GM19463 (cell line): ENCODE data around the gene MCC.

Experiments used
- ATAC-seq: cut with Tn5 transposase; IDR thresholded peaks from one replicate; pipeline ENCODE4 v1.9.1; 2021; ENCODE audit warnings: mild to moderate bottlenecking, moderate library complexity; ENCODE audit not compliant: unreplicated experiment

MCC gene

GRCh38 chr5:113329981-113330380 is 158.3 kb downstream of the MCC start:
- ATAC-seq = no peak

DNA sequence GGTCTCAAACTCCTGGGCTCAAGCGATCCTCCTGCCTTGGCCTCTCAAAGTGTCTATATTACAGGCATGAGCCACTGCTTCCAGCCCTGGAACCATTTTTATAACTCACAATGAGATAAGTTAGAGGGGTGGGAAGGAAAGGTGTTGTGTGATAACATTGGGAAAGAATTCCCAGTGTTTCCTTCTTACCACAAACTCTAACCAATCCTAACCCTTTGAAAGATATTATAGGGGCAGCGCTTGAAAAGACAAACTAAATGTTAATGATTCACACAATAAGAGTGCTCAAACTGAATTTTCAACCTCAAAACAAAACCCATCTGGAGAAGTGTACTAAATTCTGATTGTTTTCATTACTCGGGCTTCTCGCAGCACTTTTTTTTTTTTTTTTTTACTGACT is 163.2 kb downstream of the MCC start:
- no peak for ATAC-seq

- ATAC-seq = no peak
Measured at GRCh38 chr5:113321276-113321675, 167.0 kb downstream of the MCC start.

DNA sequence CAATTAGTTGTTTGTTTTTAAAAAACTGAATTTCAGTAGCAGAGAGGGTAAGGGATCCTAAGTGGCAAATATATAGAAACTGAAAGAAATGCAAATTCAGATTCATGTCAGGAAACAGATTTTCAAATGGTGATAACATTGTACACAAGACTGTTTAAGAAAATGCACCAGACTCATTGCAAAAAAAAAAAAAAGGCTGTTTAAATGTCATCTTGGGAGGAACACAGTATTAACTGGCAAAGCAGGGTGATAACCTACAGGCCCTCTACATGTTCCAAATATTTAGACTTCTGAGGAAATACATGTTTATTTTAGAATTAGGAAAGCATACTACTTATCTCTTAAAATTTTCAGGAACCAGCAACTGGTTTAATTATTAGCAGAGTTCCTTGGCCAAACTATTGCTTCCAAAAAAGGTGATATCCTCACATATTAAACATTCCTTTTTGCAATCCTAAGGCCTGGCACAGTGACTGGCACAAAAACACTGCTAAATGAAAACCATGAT is 167.9 kb downstream of the MCC start:
- peak; percentile 54 for ATAC-seq

DNA sequence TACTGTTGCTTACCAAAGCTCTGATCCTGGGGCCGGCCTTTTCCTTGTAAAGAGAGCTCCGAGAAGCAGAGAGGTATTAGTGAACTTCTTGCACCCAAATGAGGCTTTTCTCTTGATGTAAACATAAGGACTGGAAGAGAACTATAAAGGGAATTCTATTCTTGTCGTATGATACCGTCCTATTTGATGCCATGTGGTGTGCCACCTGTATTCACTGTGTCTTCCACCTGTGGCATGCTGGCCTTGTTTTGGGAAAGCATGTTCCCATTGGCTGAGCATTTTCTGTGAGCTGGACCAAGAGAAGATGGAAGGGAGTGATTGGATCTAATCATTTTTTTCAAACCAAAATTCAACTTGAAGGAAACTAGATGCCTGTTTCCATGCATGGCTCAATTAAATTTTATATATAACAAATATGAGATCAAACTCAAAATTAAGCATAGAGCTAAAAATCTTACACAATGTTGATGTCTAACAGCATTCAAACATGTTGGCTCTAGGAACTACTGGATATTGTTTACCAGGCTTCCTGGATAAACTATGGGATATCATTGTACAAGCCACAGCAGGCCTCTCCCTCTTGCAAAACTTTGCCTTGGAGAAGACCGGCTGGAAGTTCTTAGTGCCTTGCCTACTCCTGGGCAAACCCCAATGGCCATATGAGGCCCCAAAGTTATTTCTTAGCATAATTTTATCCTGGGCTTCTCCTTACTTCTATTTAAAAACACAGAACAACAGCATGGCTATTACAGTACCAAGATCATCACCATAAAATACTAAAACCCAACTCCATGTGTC is 168.8 kb downstream of the MCC start:
- ATAC-seq = no peak

GRCh38 chr5:113317636-113318035 is 170.6 kb downstream of the MCC start:
- ATAC-seq = no peak

GRCh38 chr5:113311301-113311700 is 177.0 kb downstream of the MCC start:
- no peak for ATAC-seq

DNA sequence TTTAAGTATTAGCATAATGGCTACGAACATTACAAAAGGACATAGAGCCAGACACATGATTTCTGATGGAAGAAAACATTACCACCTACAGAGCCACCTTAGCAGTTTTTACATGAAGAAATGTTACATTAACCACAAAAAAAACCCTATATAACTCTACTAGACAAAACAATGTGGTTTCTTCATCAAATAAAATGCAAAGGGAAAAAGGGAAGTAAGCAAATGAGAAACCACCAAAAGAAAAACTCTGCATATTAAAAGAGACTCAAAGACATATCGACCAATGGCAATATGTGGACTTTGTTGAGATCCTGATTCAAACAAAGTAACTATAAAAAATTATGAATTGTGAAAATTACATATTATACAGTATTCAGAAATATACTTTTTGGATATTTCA is 186.1 kb downstream of the MCC start:
- ATAC-seq = no peak

- ATAC-seq = no peak
Measured at GRCh38 chr5:113299591-113299990, 188.7 kb downstream of the MCC start.

- ATAC-seq = no peak
Measured at GRCh38 chr5:113296676-113297075, 191.6 kb downstream of the MCC start.

DNA sequence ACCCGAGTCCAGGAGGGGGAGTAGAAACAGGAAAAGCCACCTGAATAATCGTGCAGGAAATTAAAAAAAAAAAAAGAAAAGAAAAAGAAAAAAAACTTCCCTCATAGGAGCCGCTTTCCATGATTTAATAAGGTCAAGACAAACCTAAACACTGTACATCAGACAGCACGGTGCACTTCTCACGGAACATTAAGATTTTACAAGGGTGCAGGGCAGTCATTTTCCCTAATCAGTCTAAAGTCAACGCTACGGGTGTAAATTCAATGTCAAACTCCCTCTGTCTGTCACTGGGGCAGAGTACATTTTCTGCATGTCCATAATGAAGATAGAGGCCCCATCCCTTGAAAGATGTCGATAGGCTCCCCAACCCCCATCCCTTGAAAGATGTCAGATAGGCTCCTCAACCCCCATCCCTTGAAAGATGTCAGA is 193.1 kb downstream of the MCC start:
- no peak for ATAC-seq

- ATAC-seq = peak; percentile 96
Measured at GRCh38 chr5:113294311-113295110, 193.7 kb downstream of the MCC start.

- peak; percentile 9 for ATAC-seq
Measured at GRCh38 chr5:113293975-113294310, 194.3 kb downstream of the MCC start.

GRCh38 chr5:113293068-113293974 is 194.9 kb downstream of the MCC start:
- no peak for ATAC-seq

- ATAC-seq = no peak
Measured at GRCh38 chr5:113292462-113292861, 195.8 kb downstream of the MCC start.

- no peak for ATAC-seq
Measured at GRCh38 chr5:113283558-113283957, 204.7 kb downstream of the MCC start.

- ATAC-seq = no peak
Measured at GRCh38 chr5:113282472-113282871, 205.8 kb downstream of the MCC start.

DNA sequence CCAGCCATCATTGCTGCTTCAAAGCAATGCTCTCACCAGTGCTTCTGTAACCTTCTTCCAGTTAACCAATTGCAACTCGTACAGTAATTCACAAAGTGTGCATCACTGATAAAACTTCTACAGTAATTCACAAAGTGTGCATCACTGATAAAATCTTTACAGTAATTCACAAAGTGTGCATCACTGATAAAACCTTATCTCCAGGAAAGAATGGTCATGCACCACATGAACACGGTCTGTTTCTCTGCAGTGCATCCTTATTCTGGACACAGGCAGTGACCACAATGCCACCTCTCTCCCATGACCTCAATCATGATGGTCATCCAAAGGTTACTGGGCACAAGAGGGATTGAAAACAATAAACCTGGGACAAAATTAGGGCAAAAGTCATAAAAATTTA is 207.1 kb downstream of the MCC start:
- no peak for ATAC-seq

DNA sequence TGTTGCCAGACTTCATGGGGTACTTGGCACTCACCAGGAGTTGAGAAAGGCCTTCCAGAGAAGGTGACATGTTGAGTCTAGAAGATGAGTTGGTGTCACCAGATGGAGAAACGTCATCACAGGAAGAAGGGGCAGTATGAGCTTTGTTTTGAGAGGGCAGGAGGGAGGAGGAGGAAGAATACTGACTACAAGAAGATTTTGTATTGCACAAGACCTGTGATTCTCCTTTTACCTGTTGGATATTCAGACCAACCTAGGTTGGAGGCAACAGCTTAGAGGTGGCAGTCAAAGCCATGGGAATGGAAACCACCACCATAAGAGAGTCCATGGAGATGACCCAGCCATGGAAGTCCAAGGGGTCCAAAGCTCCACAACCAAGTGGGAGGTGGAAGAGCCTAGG is 207.7 kb downstream of the MCC start:
- no peak for ATAC-seq

DNA sequence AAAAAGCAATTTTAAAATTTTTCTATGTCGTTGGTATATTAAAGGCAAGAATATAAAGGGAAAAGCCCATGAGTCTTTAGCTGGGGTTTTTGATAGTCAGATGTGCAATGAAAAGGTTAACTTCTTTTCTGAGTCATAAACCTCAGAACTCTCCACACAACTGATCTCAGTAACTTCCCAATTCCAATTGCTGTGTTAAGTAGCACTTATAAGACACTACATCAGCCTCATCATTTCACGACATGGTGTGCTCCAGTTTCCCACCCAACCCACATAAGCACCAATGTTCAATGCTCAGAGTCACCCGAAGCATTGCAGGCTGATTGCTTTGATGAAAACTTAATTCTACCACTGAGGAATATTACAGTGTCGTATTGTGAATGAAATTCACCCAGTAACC is 209.3 kb downstream of the MCC start:
- ATAC-seq = peak; percentile 70

GRCh38 chr5:113276493-113276892 is 211.8 kb downstream of the MCC start:
- ATAC-seq = no peak
